ENCODE data around the gene C16orf90.

Gene C16orf90

DNA sequence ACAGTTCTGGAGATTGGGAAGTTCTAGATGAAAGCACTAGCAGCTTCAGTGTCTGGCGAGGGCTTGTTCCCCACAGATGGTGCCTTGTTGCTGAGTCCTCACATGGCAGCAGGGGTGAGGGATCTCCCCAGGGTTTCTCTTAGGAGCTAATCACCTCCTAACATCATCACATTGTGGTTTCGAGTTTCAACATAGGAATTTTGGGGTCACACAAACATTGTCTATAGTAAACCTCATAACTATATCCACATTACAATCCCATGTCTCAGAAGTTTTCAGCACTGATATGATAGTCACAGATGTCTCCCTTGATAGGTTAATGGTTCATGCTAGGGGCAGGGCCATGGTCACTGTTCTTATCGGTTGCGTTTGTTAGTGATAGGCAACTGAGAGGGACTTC is 19.3 kb upstream of the C16orf90 start:
- TF ChIP-seq, protein P1, sequence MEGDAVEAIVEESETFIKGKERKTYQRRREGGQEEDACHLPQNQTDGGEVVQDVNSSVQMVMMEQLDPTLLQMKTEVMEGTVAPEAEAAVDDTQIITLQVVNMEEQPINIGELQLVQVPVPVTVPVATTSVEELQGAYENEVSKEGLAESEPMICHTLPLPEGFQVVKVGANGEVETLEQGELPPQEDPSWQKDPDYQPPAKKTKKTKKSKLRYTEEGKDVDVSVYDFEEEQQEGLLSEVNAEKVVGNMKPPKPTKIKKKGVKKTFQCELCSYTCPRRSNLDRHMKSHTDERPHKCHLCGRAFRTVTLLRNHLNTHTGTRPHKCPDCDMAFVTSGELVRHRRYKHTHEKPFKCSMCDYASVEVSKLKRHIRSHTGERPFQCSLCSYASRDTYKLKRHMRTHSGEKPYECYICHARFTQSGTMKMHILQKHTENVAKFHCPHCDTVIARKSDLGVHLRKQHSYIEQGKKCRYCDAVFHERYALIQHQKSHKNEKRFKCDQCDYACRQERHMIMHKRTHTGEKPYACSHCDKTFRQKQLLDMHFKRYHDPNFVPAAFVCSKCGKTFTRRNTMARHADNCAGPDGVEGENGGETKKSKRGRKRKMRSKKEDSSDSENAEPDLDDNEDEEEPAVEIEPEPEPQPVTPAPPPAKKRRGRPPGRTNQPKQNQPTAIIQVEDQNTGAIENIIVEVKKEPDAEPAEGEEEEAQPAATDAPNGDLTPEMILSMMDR (IDR thresholded peaks at IDR 0.05) = no peak
- DNase-seq (ENCODE audit: low spot score) = no peak
- H3K4me3 ChIP-seq = no peak overlapping the region
- no peak overlapping the region for H3K27ac ChIP-seq

DNA sequence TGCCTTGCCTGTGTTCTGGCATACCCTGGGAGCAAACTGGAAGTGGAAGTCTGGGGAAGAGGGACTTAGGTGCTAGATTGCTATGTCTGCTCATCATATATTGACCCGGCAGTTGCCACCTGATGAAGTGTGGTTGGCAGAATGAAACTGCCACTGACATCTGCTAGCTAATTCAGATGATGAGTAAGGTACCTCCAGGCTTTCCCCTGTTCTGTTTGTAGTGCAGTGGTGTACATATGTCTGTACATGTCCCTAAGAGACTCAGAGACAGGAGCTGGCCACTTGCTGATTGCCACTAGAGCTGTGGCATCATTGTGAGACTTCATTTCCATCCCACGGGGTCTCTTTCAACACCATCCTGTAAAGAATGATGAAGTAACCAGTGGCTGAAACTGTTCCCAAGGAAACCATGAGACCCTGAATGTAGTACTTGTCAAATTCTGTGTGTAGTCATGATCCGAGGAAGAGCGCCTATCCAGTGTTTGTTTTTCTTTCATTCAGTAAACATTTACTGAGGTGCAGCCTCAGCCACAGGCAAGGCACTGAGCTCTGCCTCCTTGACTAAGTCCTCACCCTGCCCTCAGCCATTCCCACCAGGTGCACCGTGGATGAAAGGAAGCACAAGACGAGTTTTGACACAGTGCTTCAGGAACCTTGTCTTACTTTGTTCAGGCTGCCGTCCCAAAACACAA is 18.7 kb upstream of the C16orf90 start:
- Histone ChIP-seq H3K4me3 (no peak overlapping the region), H3K27ac (no peak overlapping the region)
- DNase-seq (ENCODE audit: low spot score) = no peak
- TF ChIP-seq, protein P1 (IDR thresholded peaks at IDR 0.05) = no peak

DNA sequence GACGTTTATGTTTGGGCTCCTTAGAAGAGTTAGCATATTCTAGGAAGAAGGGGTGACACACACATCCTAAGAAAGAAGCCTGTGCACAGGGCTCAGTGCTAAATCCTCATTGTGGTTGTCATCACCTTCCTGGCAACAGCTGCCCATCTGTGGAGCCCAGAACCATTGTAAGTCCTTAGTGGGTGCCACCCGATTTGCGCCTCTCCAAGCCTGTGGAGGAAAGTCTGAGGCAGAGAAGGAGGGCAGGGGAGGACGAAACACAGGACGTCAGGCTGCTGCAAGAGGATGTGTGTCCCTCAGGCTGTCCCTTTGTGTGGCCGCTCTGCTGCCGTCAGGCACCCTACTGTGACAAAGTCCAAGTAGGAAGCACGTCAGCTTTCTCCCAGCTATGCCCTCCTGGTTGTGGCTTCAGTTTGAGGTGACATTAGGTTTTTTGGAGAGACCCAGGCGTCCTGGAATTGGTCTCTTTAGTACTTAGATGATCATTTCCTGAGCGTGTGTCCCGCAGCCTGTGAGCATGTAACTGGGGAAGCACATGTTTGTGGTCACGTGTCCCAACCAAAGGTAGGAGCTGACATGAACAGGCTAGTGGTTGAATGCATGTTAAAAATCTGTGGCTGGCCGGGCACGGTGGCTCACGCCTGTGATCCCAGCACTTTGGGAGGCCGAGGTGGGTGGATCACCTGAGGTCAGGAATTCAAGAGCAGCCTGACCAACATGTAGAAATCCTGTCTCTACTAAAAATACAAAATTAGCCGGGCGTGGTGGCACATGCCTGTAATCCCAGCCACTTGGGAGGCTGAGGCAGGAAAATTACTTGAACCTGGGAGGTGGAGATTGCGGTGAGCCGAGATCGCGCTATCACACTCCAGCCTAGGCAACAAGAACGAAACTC is 16.2 kb upstream of the C16orf90 start:
- H3K4me3 ChIP-seq = no peak overlapping the region
- DNase-seq (ENCODE audit: low spot score) = no peak
- H3K27ac ChIP-seq = no peak overlapping the region
- TF ChIP-seq, protein P1 (IDR thresholded peaks at IDR 0.05) = no peak

DNA sequence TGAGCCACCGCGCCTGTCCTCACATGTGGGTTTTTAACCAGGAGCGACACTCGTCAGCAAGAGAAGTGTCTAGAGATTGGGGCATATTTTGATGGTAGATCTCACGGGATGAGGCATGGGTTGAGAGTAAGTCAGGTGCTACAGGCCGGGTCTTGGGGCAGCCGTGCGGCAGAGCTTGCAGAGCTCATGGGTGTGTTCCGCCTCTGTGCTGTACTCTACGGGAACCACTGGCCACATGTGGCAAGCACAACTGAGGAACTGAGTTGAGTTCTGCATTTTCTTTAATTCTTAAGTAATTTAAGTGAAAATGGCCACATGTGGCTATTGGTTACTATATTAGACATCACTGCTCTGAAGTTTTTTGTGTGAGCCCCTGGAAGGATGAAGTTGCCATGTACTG is 15.1 kb upstream of the C16orf90 start:
- TF ChIP-seq, protein P1 (IDR thresholded peaks at IDR 0.05) = no peak

DNA sequence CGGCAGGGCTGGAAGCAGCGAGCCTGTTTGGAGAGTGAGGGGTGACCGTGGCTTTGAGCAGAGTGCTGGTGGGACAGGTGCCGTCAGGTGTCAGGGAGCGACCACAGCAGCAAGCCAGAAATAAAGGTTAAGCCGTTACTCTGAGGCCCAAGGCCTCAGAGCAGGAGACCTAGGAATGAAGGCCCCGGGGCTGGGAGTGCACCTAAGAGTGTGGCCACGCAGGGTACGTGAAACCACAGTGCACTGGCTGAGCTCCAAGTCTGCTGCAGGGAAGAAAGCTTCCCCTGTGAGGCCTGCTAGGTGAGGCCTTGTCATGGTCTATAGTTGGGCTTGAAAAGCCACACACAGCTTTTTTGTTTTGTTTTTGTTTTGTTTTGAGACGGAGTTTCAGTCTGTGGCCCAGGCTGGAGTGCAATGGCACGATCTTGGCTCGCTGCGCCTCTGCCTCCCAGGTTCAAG is 14.2 kb upstream of the C16orf90 start:
- H3K4me3 ChIP-seq = no peak overlapping the region
- TF ChIP-seq, protein P1 (IDR thresholded peaks at IDR 0.05) = no peak
- H3K27ac ChIP-seq = no peak overlapping the region
- no peak for DNase-seq (ENCODE audit: low spot score)

More for the DNA sequence above, 15.1 kb upstream of the C16orf90 start:
- DNase-seq (ENCODE audit: low spot score) = no peak
- H3K4me3 ChIP-seq = no peak overlapping the region
- no peak overlapping the region for H3K27ac ChIP-seq

DNA sequence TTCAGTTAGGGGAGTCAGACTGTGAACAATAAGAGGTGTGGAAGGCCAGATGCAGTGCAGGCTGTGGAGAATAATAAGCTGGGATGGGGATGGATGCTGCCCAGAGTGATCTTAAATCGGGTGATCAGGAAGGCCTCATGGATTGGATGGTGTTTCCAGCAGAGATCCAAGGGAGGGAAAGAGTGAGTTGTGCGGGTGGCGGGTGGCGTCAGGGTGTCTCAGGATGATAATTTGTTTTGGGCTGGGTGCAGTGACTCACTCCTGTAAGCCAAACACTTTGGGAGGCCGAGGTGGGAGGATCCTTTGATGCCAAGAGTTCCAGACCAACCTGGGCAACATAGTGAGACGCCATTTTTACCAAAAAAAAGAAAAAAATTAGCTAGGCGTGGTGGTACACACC is 13.4 kb upstream of the C16orf90 start:
- no peak for DNase-seq (ENCODE audit: low spot score)
- H3K27ac ChIP-seq = no peak overlapping the region
- no peak overlapping the region for H3K4me3 ChIP-seq
- TF ChIP-seq, protein P1 (IDR thresholded peaks at IDR 0.05) = no peak
